Neural progenitor cell (in vitro differentiated cells): Measurements from ENCODE around the gene BTRC. TPM values are rescaled to one million over a fixed set of nuclear protein-coding genes. Genes with fewer than 3 reads are reported as not detected.

Experiments
- DNase-seq: peaks from one replicate; pipeline ENCODE4 v3.0.0-alpha.2; 2016; ENCODE audit warnings: low spot score
- H2AFZ ChIP-seq: fragments of 200-600 bp; sonication (generic); replicated peaks from 2 replicates; pipeline ENCODE4 v1.6.1; 2016; ENCODE audit warnings: antibody characterized with exemption
- H3F3A ChIP-seq: fragments of 200-600 bp; sonication (generic); 2 replicates; pipeline ENCODE4 v1.6.1; 2016; ENCODE audit warnings: antibody characterized with exemption, low read depth
- H3K27ac ChIP-seq: fragments of 200-600 bp; sonication (generic); 2 replicates; pipeline ENCODE4 v1.5.1; 2016; ENCODE audit warnings: mild to moderate bottlenecking
- H3K27me3 ChIP-seq: fragments of 200-600 bp; sonication (generic); 2 replicates; pipeline ENCODE4 v1.6.1; 2016; ENCODE audit warnings: mild to moderate bottlenecking, moderate library complexity
- H3K36me3 ChIP-seq: fragments of 200-600 bp; sonication (generic); 2 replicates; pipeline ENCODE4 v1.5.1; 2016
- H3K4me1 ChIP-seq: fragments of 200-600 bp; sonication (generic); 2 replicates; pipeline ENCODE4 v1.6.1; 2016; ENCODE audit warnings: mixed run types
- H3K4me2 ChIP-seq: fragments of 200-600 bp; sonication (generic); 2 replicates; pipeline ENCODE4 v1.6.1; 2016
- H3K4me3 ChIP-seq: fragments of 200-600 bp; sonication (generic); 2 replicates; pipeline ENCODE4 v1.5.1; 2016
- H3K79me2 ChIP-seq: fragments of 200-600 bp; sonication (generic); 2 replicates; pipeline ENCODE4 v1.6.1; 2016; ENCODE audit warnings: low read depth
- H3K9ac ChIP-seq: fragments of 200-600 bp; sonication (generic); 2 replicates; pipeline ENCODE4 v1.6.1; 2016
- H3K9me3 ChIP-seq: fragments of 200-600 bp; sonication (generic); 2 replicates; pipeline ENCODE4 v1.5.1; 2016; ENCODE audit warnings: low read depth
- H4K20me1 ChIP-seq: fragments of 200-600 bp; sonication (generic); 2 replicates; pipeline ENCODE4 v1.6.1; 2016; ENCODE audit warnings: low read depth
- H3K27ac Mint-ChIP-seq: 3 replicates; pipeline ENCODE4 v1.8.0; 2021; ENCODE audit warnings: mixed read lengths
- H3K27me3 Mint-ChIP-seq: 2 replicates; pipeline ENCODE4 v1.8.0; 2022; ENCODE audit warnings: low read depth, mild to moderate bottlenecking, inconsistent platforms, moderate library complexity, mixed read lengths; ENCODE audit not compliant: insufficient read depth
- H3K36me3 Mint-ChIP-seq: 3 replicates; pipeline ENCODE4 v1.8.0; 2021; ENCODE audit warnings: mixed read lengths
- H3K4me1 Mint-ChIP-seq: 3 replicates; pipeline ENCODE4 v1.8.0; 2021; ENCODE audit warnings: mixed read lengths
- H3K4me3 Mint-ChIP-seq: 3 replicates; pipeline ENCODE4 v1.8.0; 2021; ENCODE audit warnings: mild to moderate bottlenecking, moderate library complexity, mixed read lengths
- H3K9me3 Mint-ChIP-seq: 3 replicates; pipeline ENCODE4 v1.8.0; 2020; ENCODE audit warnings: mixed read lengths
- CTCF ChIP-seq: fragments of 200-600 bp; sonication (generic); IDR thresholded peaks from 2 replicates; pipeline ENCODE4 v1.5.1; 2017; ENCODE audit warnings: antibody characterized with exemption, mild to moderate bottlenecking
- EZH2 ChIP-seq: fragments of 200-600 bp; sonication (generic); IDR thresholded peaks from 2 replicates; pipeline ENCODE4 v1.6.1; 2017; ENCODE audit warnings: antibody characterized with exemption, mild to moderate bottlenecking, moderate library complexity
- EZH2phosphoT487 ChIP-seq: fragments of 200-600 bp; sonication (generic); IDR thresholded peaks from 2 replicates; pipeline ENCODE4 v1.6.1; 2017; ENCODE audit warnings: antibody characterized with exemption
- total RNA-seq: library from RNA; depleted of rRNA; stranded (reverse); fragments of >200 nt; gene quantifications from 2 replicates; pipeline ENCODE4 v1.2.3, GENCODE V29; 2015; ENCODE audit warnings: low replicate concordance

The BTRC gene
- total RNA-seq, 1 donor from 2014 or later: 25.4 TPM

GRCh38 chr10:101436302-101436701 is 82.3 kb downstream of the BTRC start:
- TF ChIP-seq EZH2phosphoT487 (no peak), CTCF (no peak), EZH2 (no peak)
- H4K20me1 ChIP-seq: peaks cover 17% of the 10 kb centered on the region

DNA sequence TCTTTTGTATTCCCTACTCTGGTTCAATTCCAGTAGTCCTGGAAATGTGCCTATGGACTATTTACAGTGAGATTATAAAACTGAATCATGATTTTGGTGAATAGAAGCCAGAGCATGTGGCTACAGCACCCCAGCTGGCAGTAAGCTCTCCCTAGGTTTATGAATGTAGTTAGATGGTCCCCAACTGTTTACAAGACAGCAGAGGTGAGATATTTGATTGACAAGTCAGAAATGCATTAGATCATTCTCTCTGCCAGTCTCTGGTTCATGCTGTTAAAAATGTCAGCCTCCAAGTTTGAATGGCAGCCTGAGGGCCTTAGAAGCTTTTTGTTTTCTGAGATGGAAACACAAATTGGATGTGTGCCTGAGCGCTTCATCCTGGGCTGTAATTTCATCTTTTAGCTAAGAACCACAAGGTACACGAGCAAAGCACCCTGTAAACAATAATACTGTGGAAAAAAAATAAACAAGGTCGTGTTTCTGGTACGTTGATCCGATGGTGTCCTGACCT is 85.0 kb downstream of the BTRC start:
- H2AFZ ChIP-seq: no peak overlapping the region
- H3K9me3 Mint-ChIP-seq: no peaks in the 10 kb centered on the region
- H3K4me3 ChIP-seq: no peak overlapping the region
- H3K27ac ChIP-seq: no peak overlapping the region
- no peaks in the 10 kb centered on the region for H3K27me3 Mint-ChIP-seq
- H3K36me3 ChIP-seq: no peaks in the 10 kb centered on the region
- peaks cover 34% of the 10 kb centered on the region for H3K4me1 ChIP-seq
- no peak for DNase-seq
- H3F3A ChIP-seq: peaks cover 25% of the 10 kb centered on the region
- no peaks in the 10 kb centered on the region for H3K27me3 ChIP-seq
- H3K4me3 Mint-ChIP-seq: no peak overlapping the region
- no peak overlapping the region for H3K27ac Mint-ChIP-seq
- H3K9ac ChIP-seq: no peak overlapping the region
- H3K9me3 ChIP-seq: no peaks in the 10 kb centered on the region
- H3K4me2 ChIP-seq: no peak overlapping the region
- TF ChIP-seq EZH2phosphoT487 (no peak), CTCF (no peak), EZH2 (no peak)
- no peaks in the 10 kb centered on the region for H3K79me2 ChIP-seq
- peaks cover 28% of the 10 kb centered on the region for H4K20me1 ChIP-seq
- no peaks in the 10 kb centered on the region for H3K36me3 Mint-ChIP-seq
- H3K4me1 Mint-ChIP-seq: peaks cover 15% of the 10 kb centered on the region

More at GRCh38 chr10:101436302-101436701, 82.3 kb downstream of the BTRC start:
- Mint-ChIP-seq H3K4me3 (no peak overlapping the region), H3K27me3 (no peaks in the 10 kb centered on the region), H3K9me3 (no peaks in the 10 kb centered on the region), H3K4me1 (peaks cover 11% of the 10 kb centered on the region), H3K36me3 (no peaks in the 10 kb centered on the region), H3K27ac (no peak overlapping the region)
- Histone ChIP-seq H3K9ac (no peak overlapping the region), H3F3A (peaks cover 22% of the 10 kb centered on the region), H3K27me3 (no peaks in the 10 kb centered on the region), H3K79me2 (no peaks in the 10 kb centered on the region), H3K4me3 (no peak overlapping the region), H2AFZ (no peak overlapping the region), H3K36me3 (no peaks in the 10 kb centered on the region), H3K4me1 (peaks cover 26% of the 10 kb centered on the region), H3K4me2 (no peak overlapping the region), H3K9me3 (no peaks in the 10 kb centered on the region), H3K27ac (no peak overlapping the region)
- no peak for DNase-seq

DNA sequence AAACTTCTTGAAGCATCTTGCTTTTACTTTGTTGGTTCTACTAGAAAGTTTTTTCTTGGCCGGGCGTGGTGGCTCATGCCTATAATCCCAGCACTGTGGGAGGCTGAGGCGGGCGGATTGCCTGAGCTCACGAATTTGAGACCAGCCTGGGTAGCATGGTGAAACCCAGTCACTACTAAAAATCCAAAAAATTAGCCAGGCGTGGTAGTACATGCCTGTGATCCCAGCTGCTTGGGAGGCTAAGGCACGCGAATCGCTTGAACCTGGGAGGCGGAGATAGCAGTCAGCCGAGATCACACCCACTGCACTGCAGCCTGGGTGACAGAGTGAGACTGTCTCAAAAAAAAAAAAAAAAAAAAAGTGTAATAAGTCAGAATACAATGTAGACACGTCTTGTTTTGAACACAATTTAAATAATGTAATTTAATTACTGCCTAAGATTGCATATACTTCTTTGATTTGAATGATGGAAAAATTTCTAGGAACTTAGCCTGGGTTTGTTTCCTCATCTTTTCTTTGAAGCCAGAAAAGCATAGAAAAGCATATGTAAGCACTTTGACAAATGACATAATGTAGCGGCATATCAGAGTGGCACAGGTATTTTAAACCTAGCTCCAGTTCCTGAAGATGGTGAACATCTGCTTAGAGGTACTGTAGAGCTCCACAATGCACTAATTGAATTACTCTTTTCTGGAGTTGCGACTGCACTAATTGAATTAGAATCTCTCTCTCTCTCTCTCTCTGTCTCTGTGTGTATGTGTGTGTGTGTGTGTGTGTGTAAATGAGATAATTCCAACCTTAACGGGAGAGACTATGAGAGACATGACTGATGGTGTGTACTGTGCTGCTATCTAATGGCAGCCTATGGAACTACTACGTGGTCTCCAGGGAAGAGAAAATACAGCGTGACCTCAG is 87.8 kb downstream of the BTRC start:
- Histone ChIP-seq H3K79me2 (no peaks in the 10 kb centered on the region), H3K4me2 (peak overlapping the region; percentile 1), H3K9ac (no peak overlapping the region), H3F3A (peaks cover 37% of the 10 kb centered on the region), H2AFZ (no peak overlapping the region), H3K27ac (no peak overlapping the region), H3K27me3 (no peaks in the 10 kb centered on the region), H3K36me3 (no peaks in the 10 kb centered on the region), H3K4me3 (no peak overlapping the region), H3K4me1 (peaks cover 51% of the 10 kb centered on the region), H4K20me1 (peaks cover 45% of the 10 kb centered on the region), H3K9me3 (no peaks in the 10 kb centered on the region)
- no peaks in the 10 kb centered on the region for H3K36me3 Mint-ChIP-seq
- no peak overlapping the region for H3K27ac Mint-ChIP-seq
- peak overlapping the region; percentile 1 for H3K4me3 Mint-ChIP-seq
- TF ChIP-seq EZH2phosphoT487: no peak
- TF ChIP-seq CTCF: peak; percentile 74
- no peak for TF ChIP-seq EZH2
- H3K4me1 Mint-ChIP-seq: peaks cover 43% of the 10 kb centered on the region
- no peaks in the 10 kb centered on the region for H3K9me3 Mint-ChIP-seq
- H3K27me3 Mint-ChIP-seq: no peaks in the 10 kb centered on the region
- peak; percentile 80 for DNase-seq
